Activated naive CD8-positive, alpha-beta T cell treated with anti-CD3 and anti-CD28 coated beads, Interleukin-2, amount 50 U/mL, for 16 hours (primary cell): ENCODE data around the gene HCN2.
A peak's percentile ranks its signal among the peaks of the same experiment; 100 is the strongest.
"Not testable (repeated sequence)": the region's sequence is repeated elsewhere in the genome, so short reads cannot be mapped to it uniquely, and the experiment has no call there.

Source experiments
- DNase-seq: peaks from one replicate; pipeline ENCODE4 v3.0.0-alpha.2; 2020; ENCODE audit warnings: low read depth, low spot score

The HCN2 gene

DNA sequence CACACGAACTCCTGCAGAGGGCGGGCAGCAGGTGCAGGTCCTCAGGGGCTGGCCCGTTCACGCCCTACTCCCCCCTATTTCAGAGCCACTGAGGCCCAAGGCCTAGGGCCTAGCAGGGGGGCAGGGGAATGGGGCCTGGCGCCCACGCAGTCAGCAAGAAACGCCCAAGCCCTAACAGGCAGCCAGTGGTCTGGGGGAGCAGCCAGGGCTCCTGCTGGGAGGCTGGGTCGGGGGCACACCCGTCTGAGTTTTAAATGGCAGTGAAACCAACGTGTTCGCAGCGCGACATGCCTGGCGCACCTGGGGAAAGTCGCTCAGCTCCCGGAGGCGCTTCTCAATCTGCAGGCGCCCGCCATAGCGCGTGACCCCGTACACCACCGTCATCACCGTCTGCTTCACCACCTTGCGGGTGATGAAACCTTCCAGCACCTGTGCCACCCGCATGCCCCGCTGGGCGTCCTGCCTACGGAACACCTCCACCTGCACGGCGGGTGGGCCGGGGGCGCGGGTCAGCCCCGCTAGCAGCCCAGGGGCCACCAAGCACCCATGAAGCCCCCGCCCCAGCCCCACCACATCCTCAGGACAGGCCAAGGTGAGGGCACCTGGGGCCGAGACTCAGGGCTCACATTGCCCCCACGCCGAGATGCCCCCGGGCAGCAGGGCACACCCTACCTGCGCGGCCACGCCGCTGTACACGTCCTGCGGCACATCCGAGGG, 29.8 kb downstream of the HCN2 start:
- DNase-seq, result no peak

GRCh38 chr19:620166-620862, 30.6 kb downstream of the HCN2 start:
- no peak for DNase-seq

DNA sequence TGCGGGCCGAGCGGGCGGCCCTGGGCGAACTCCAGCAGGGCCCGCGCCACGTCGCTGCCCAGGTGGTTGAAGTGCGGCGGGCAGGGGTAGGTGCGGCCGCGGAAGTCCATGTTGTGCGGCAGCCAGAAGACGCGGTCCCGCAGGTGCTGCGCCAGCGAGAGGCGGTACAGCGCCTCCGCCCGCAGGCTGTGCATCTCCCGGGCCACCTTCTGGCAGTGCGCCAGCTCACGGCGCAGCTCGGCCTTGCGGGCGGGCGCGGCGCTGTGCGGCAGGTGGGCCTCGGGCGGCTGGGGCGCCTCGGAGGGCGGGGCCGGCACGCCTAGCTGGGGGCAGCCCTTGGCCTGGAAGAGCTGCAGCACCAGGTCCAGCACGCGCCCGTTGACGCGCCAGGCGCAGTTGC, 31.5 kb downstream of the HCN2 start:
- not testable (repeated sequence) for DNase-seq

DNA sequence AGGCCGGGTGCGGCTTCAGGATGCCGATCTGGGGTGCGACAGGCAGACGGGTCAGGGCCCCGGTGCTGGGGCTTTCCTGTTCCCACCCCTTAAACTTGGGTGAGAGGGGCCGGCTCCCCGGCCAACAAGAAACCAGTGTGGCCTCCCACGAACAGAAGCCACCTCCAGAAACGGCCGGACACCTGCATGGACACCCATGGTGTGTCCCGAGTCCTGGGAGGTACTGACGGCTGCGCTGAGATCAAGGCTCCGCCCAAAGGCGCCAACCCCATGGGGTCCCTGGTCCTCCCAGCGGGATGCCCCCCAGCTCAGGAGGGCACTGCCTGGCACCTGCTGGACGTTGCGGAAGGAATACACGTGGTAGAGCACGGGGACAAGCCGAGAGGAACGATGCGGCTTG, 32.1 kb downstream of the HCN2 start:
- DNase-seq, result no peak

- no peak for DNase-seq
Measured at GRCh38 chr19:622666-623065, 33.0 kb downstream of the HCN2 start.

DNA sequence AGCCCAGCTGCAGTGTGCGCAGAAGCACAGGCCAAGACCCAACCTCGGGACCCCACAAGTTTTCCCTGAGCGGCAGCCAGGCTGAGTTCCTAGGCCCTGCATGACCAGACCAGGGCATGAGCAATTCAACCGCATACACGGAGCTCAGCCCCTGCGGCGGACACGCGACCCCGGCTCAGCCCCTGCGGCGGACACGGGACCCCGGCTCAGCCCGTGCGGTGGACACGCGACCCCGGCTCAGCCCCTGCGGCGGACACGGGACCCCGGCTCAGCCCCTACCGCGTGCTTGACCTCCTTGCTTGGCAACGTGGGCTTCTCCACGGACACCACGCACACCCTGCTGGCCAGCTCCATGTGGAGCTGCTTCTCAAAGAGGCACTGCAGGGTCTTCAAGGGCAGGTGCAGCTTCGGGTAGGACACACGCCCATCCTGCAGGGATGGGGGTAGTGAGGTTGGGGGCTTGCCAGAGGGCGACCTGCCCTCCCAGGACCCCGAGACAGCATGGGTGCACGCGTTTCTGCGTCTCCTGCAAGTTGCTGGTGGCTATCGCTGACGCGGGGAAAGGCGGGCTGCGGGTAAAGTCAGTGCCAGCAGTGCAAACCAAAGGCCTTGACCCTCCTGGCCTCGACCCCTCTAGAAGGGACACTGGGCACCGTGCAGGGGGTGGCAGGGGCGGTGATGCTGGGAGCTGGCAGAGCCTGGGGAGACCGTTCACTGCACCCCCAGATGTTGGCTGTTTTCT, 33.7 kb downstream of the HCN2 start:
- DNase-seq, result no peak

GRCh38 chr19:623974-624373, 34.3 kb downstream of the HCN2 start:
- DNase-seq, result no peak

GRCh38 chr19:624433-625109, 34.9 kb downstream of the HCN2 start:
- no peak for DNase-seq

DNA sequence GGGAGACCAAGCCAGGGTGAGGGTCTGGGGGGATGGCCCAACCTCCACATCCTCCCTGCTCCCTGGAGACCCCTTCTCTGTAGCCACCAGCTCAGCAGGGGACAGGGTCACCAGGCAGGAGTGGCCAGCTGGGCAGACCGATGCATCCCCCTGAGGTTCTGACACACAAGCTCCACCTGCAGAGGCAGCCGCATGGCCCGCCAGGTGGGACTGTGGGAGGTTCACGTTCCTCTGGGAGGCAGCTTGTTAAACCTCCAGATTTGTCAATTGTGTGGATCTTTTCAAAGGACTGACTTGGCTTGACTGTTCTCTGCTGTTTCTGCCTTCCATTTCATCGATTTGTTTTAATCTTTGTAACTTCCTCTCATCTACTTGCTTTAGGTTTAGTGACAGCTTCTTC, 35.6 kb downstream of the HCN2 start:
- no peak for DNase-seq

- not testable (repeated sequence) for DNase-seq
Measured at GRCh38 chr19:626566-626965, 36.9 kb downstream of the HCN2 start.

DNA sequence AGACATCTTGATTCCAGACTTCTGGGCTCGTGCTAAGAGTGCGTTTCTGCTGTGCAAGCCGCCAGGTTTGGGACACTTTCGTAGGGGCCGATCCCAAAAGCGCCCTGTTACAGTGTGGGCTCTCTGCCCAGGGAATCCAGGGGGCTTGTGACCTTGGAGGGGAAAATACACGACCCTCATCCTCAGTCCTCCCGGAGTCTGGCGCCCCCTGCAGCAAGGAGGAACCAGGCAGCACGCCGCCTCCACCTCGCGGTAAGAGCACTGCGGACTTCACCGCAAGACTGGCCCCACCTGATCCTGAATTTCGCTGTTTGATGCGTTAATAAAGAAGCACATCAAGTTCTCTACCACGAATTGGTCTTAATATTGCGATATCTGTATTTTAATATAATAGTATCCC, 38.5 kb downstream of the HCN2 start:
- DNase-seq, result no peak

- DNase-seq, result not testable (repeated sequence)
Measured at GRCh38 chr19:629515-629914, 39.8 kb downstream of the HCN2 start.

GRCh38 chr19:629961-630714, 40.5 kb downstream of the HCN2 start:
- DNase-seq, result no peak

- no peak for DNase-seq
Measured at GRCh38 chr19:632579-633067, 42.9 kb downstream of the HCN2 start.

DNA sequence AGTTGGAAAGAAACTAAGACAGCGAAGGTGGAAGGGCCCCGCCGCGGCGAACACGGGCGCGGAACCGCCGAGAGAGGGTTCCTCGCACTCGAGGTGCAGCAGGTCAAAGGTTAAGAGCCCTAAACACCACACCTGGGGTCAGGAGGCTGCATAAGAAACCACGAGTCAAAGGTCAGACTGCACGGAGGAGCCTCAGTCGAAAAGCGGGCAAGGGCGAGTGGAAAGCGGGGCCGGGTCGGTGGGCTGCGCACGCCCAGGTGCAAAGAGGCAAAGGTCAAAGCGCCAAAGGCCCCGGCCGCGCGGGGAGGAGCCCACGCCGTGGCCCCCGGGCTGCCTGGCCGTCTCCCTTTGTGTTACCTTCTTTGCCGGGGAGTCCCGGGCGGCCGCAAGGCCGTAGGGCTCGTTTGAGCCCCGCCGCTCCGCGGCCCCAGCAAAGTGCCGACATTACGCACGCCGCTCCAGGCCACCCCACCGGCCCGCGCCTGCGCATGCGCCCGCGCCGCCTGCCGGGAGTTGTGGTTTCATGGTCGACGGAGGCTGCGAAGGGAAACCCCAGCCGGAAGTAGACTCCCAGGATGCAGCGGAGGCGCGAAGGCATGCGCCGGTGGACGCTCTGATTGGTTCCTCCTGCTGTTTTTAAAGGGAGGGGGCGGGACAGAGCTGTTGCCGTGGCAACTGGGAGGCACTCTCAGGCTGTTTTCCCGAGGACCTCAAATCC, 43.5 kb downstream of the HCN2 start, which contains the start of gene POLRMT:
TSS of gene POLRMT (minus strand) at position 470 of the 718 bp plus-strand sequence. CDS start at position 445, 25 bp downstream.
- peak; percentile 93 for DNase-seq

GRCh38 chr19:633786-634639, 44.3 kb downstream of the HCN2 start:
- DNase-seq, result no peak

GRCh38 chr19:634975-635652, 45.4 kb downstream of the HCN2 start:
- no peak for DNase-seq

DNA sequence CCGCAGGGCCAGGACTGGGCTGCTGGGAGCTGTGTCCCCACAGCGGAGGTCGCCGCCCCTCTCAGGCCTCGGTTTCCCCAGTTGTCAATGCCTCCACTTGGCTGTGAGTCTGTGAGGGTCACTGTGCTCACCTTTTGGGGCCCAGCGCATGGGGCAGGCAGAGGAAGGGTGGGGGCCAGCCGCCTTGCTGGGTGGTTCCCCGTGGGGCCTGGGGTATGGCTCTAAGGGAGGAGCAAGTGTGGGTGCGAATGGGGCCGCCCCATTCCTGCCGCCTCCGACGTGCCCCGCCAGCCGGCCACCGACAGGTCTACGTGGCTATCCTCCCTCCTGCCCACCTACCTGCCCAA, 49.2 kb downstream of the HCN2 start:
- DNase-seq, result no peak
